Heart left ventricle (tissue), 13 donors: Measurements from ENCODE around the gene SH2D3C.

ENCODE experiments used
- CTCF ChIP-seq, 12 donors: fragments of 200-600 bp; sonication (generic) in 4 of 12; IDR thresholded peaks; one replicate each; pipeline versions ENCODE4 v1.5.0 to v1.8.0; 2018 to 2022; ENCODE audit warnings: antibody characterized with exemption in 12 of 12, mild to moderate bottlenecking in 5 of 12
- POLR2A ChIP-seq, 2 donors: fragments of 450-650 bp; IDR thresholded peaks; one replicate each; pipeline ENCODE4 v1.6.1; 2017; ENCODE audit warnings: antibody characterized with exemption in 2 of 2, mild to moderate bottlenecking in 2 of 2, moderate library complexity in 2 of 2
- donor health status: ischemic (EF 13 %, LVEDD 7.1; RV severe dilation, severe dysfunction).
- donor health status: DM: no; HTN: yes; CAD: no.
- donor health status: DM: no; HTN: no; CAD: no.
- donor health status: ischemic (EF 25% LVEDD 6.9; RV normal size, moderate dysfunction).
- donor health status: ischemic (EF 25% LVEDD 5.7; RV mildly dilated, moderate dysfunction).
- donor health status: ischemic (EF 35%, LVEDD 5.7; RV mildly dilated, moderate dysfunction).
- donor health status: nonischemic (EF 11% LVEDD 7.7; RV severe dilation, severe dysfunction).
- donor health status: DM: yes; HTN: yes; CAD: no.
- donor health status: PGD.
- donor health status: ischemic (EF 29% LVEDD 5.4; RV normal size, mild dysfunction).
- donor health status: nonischemic (EF 23%, LVEDD 6.1; RV moderate dilation, normal function).

GRCh38 chr9:127742435-127743088 lies 35.9 kb downstream of the SH2D3C start:
- no peak for TF ChIP-seq CTCF (IDR thresholded peaks at IDR 0.05)
- TF ChIP-seq POLR2A (IDR thresholded peaks at IDR 0.05), result no peak
